CD4-positive, alpha-beta T cell (primary cell): ENCODE measurements around the gene TCF12. TPM values are rescaled to one million over a fixed set of nuclear protein-coding genes. Genes with fewer than 3 reads are reported as not detected.

Source experiments
- ATAC-seq: fragments of 200-7000 bp; cut with Tn5 transposase; one replicate; pipeline ENCODE4 v1.10.0; 2022; ENCODE audit warnings: mild to moderate bottlenecking; ENCODE audit not compliant: poor library complexity
- CTCF ChIA-PET: fragments of 350-600 bp; sonication (Branson Sonifier 250); formaldehyde crosslinking; loops from one replicate; lab custom pipeline; 2021; ENCODE audit warnings: antibody characterized with exemption, inconsistent platforms; lab: Charles Lee
- POLR2A ChIA-PET: fragments of 350-600 bp; sonication (Branson Sonifier 250); formaldehyde crosslinking; loops from one replicate; lab custom pipeline; 2021; ENCODE audit warnings: antibody characterized with exemption, inconsistent platforms; lab: Charles Lee
- DNase-seq, 14 experiments: peaks; one replicate each; pipeline ENCODE4 v3.0.0-alpha.2; 2013 to 2020; ENCODE audit warnings: mixed read lengths in 2 of 14
- H3K27ac ChIP-seq, 2 donors: one replicate each; pipeline versions ENCODE4 v1.5.1 to v1.7.0; 2013; ENCODE audit warnings: low read length in 2 of 2, low read depth in 1 of 2, mild to moderate bottlenecking in 1 of 2
- H3K27me3 ChIP-seq, 2 experiments: 1 replicate in 1 of 2; 2 replicates in 1 of 2; pipeline versions ENCODE4 v1.6.1 to v1.7.0; 2013; ENCODE audit warnings: low read length in 2 of 2, control low read depth in 1 of 2, mild to moderate bottlenecking in 1 of 2, moderate library complexity in 1 of 2; ENCODE audit not compliant: insufficient read depth in 2 of 2, control insufficient read depth in 1 of 2
- H3K36me3 ChIP-seq: one replicate; pipeline ENCODE4 v1.6.1; 2013; ENCODE audit warnings: low read length, control low read depth; ENCODE audit not compliant: insufficient read depth
- H3K4me1 ChIP-seq: one replicate; pipeline ENCODE4 v1.6.1; 2013; ENCODE audit warnings: low read length, control low read depth; ENCODE audit not compliant: insufficient read depth
- H3K4me3 ChIP-seq: one replicate; pipeline ENCODE4 v1.5.1; 2013; ENCODE audit warnings: mild to moderate bottlenecking, low read length, moderate library complexity
- H3K9me3 ChIP-seq, 2 experiments: 1 replicate in 1 of 2; 2 replicates in 1 of 2; pipeline versions ENCODE4 v1.6.1 to v1.7.0; 2013; ENCODE audit warnings: low read length in 2 of 2, mild to moderate bottlenecking in 2 of 2, control low read depth in 1 of 2, moderate library complexity in 1 of 2; ENCODE audit not compliant: control insufficient read depth in 1 of 2, insufficient read depth in 1 of 2
- H3K27ac Mint-ChIP-seq: one replicate; pipeline ENCODE4 v1.8.0; 2020; ENCODE audit warnings: mixed read lengths
- H3K27me3 Mint-ChIP-seq: one replicate; pipeline ENCODE4 v1.8.0; 2021; ENCODE audit warnings: mixed read lengths
- H3K36me3 Mint-ChIP-seq: one replicate; pipeline ENCODE4 v1.8.0; 2021; ENCODE audit warnings: low read depth, mixed read lengths
- H3K4me1 Mint-ChIP-seq: one replicate; pipeline ENCODE4 v1.8.0; 2021; ENCODE audit warnings: low read depth, mixed read lengths
- H3K4me3 Mint-ChIP-seq: one replicate; pipeline ENCODE4 v1.8.0; 2020; ENCODE audit warnings: mild to moderate bottlenecking, mixed read lengths
- H3K9me3 Mint-ChIP-seq: one replicate; pipeline ENCODE4 v1.8.0; 2020; ENCODE audit warnings: mixed read lengths
- intact Hi-C, 2 experiments: fragments of 100-400 bp; cut with DNase I in 1 of 2; cut with micrococcal nuclease in 1 of 2; formaldehyde crosslinking; loops; one replicate each; pipeline versions ENCODE4 v1.15.1 to v1.9.0; 2023 to 2025; cut with DNase I, micrococcal nuclease
- total RNA-seq, 174 experiments: library from RNA in 2 of 174; stranded (reverse) in 2 of 174; gene quantifications; one replicate each; pipeline ENCODE4 v1.2.3 and lab custom pipeline; 2021 to 2026
- TF ChIP-seq, protein P1 (sequence below): fragments of 200-600 bp; IDR thresholded peaks from one replicate; pipeline ENCODE4 v1.8.0; 2022; ENCODE audit warnings: antibody characterized with exemption, mild to moderate bottlenecking

The TCF12 gene
- total RNA-seq, 2 experiments from 2014 or later, result 54.0 TPM

GRCh38 chr15:56910801-56911200 lies 7.6 kb upstream of the TCF12 start:
- TF ChIP-seq, protein P1, sequence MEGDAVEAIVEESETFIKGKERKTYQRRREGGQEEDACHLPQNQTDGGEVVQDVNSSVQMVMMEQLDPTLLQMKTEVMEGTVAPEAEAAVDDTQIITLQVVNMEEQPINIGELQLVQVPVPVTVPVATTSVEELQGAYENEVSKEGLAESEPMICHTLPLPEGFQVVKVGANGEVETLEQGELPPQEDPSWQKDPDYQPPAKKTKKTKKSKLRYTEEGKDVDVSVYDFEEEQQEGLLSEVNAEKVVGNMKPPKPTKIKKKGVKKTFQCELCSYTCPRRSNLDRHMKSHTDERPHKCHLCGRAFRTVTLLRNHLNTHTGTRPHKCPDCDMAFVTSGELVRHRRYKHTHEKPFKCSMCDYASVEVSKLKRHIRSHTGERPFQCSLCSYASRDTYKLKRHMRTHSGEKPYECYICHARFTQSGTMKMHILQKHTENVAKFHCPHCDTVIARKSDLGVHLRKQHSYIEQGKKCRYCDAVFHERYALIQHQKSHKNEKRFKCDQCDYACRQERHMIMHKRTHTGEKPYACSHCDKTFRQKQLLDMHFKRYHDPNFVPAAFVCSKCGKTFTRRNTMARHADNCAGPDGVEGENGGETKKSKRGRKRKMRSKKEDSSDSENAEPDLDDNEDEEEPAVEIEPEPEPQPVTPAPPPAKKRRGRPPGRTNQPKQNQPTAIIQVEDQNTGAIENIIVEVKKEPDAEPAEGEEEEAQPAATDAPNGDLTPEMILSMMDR, result no peak
- no peaks in the 10 kb centered on the region for H3K9me3 Mint-ChIP-seq
- H3K9me3 ChIP-seq, result no peaks in the 10 kb centered on the region
- intact Hi-C loops, result loop anchor here (10.0 kb wide), 2 partner anchors 176 to 394 kb away; partner anchors contain the start of gene ZNF280D (in 1 of the 2)
- POLR2A ChIA-PET, result no interaction called here
- H3K36me3 Mint-ChIP-seq, result peaks cover 4% of the 10 kb centered on the region
- H3K27ac Mint-ChIP-seq, result no peak overlapping the region
- H3K4me3 ChIP-seq, result no peak overlapping the region
- H3K4me3 Mint-ChIP-seq, result no peak overlapping the region
- no peak for ATAC-seq
- DNase-seq, result no peak
- no peaks in the 10 kb centered on the region for H3K36me3 ChIP-seq
- peaks cover 15% of the 10 kb centered on the region for H3K4me1 Mint-ChIP-seq
- CTCF ChIA-PET, result no interaction called here
- H3K27me3 ChIP-seq, result no peaks in the 10 kb centered on the region
- H3K4me1 ChIP-seq, result peaks cover 3% of the 10 kb centered on the region
- H3K27me3 Mint-ChIP-seq, result no peaks in the 10 kb centered on the region
- H3K27ac ChIP-seq, result no peak overlapping the region

DNA sequence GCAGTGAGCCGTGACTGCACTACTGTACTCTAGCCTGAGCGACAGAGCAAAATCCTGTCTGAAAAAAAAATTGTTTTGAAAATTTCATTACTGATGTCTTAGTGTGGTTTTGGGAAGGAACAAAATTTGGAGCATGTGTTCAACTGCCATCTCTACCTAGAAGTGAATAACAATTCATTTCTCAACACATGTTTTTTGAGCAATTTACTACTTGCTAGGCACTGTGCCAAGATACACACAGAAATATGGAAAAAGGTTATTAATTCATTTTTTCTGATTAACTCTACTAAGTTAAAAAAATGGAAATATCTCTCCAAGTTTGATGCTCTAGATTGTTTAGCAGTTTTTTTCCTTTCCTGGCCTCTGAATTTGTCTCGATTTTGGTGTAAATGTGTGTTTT lies 5.2 kb upstream of the TCF12 start:
- TF ChIP-seq, protein P1, result no peak
- no peaks in the 10 kb centered on the region for H3K27me3 Mint-ChIP-seq
- no peaks in the 10 kb centered on the region for H3K9me3 ChIP-seq
- POLR2A ChIA-PET, result no interaction called here
- no peak overlapping the region for H3K4me3 Mint-ChIP-seq
- no peak for DNase-seq
- peaks cover 23% of the 10 kb centered on the region for H3K4me1 ChIP-seq
- H3K27ac ChIP-seq, result no peak overlapping the region
- peaks cover 16% of the 10 kb centered on the region for H3K4me1 Mint-ChIP-seq
- intact Hi-C loops, result loop anchor here (10.0 kb wide), 2 partner anchors 178 to 392 kb away; partner anchors contain the start of gene ZNF280D (in 1 of the 2)
- no peaks in the 10 kb centered on the region for H3K36me3 ChIP-seq
- no peaks in the 10 kb centered on the region for H3K27me3 ChIP-seq
- peaks cover 3% of the 10 kb centered on the region for H3K36me3 Mint-ChIP-seq
- H3K4me3 ChIP-seq, result no peak overlapping the region
- H3K9me3 Mint-ChIP-seq, result no peaks in the 10 kb centered on the region
- ATAC-seq, result no peak
- CTCF ChIA-PET, result no interaction called here
- no peak overlapping the region for H3K27ac Mint-ChIP-seq

GRCh38 chr15:56913670-56914069 lies 4.8 kb upstream of the TCF12 start:
- intact Hi-C loops, result loop anchor here (10.0 kb wide), 2 partner anchors 179 to 391 kb away; partner anchors contain the start of gene ZNF280D (in 1 of the 2)

More at GRCh38 chr15:56913670-56914069, 4.8 kb upstream of the TCF12 start:
- H3K36me3 Mint-ChIP-seq, result peaks cover 4% of the 10 kb centered on the region
- no peaks in the 10 kb centered on the region for H3K9me3 Mint-ChIP-seq
- CTCF ChIA-PET, result no interaction called here
- TF ChIP-seq, protein P1, result no peak
- peaks cover 16% of the 10 kb centered on the region for H3K4me1 Mint-ChIP-seq
- no peaks in the 10 kb centered on the region for H3K27me3 ChIP-seq
- H3K9me3 ChIP-seq, result no peaks in the 10 kb centered on the region
- H3K27ac ChIP-seq, result no peak overlapping the region
- ATAC-seq (no peak), DNase-seq (no peak)
- no peak overlapping the region for H3K4me3 ChIP-seq
- no peaks in the 10 kb centered on the region for H3K27me3 Mint-ChIP-seq
- POLR2A ChIA-PET, result no interaction called here
- H3K27ac Mint-ChIP-seq, result no peak overlapping the region
- H3K36me3 ChIP-seq, result no peaks in the 10 kb centered on the region
- no peak overlapping the region for H3K4me3 Mint-ChIP-seq
- H3K4me1 ChIP-seq, result peaks cover 24% of the 10 kb centered on the region
